Measurements from ENCODE around the gene DNAJC17.

Gene DNAJC17

DNA sequence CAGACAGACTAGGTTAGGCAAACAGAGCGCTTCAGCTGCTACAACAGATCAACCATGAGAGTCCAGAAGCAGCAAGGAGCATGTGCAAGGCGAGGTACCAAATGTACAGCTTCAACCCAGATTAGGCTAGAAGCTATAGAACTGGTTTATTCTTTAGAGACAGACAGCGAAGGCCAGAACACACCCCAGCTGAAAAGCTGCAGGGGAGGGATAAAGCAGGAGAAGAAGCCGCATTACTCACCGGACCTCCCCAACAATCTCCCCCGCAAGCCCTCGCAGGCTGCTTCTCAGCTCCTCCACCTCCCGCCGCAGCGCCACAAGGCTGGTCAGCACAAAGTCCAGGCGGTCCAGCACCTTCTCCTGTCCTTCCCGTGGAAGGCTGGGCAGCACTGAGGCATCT is 55.5 kb downstream of the DNAJC17 start:
- DNase-seq (ENCODE audit: low read depth): no peak
- TF ChIP-seq, protein P1, sequence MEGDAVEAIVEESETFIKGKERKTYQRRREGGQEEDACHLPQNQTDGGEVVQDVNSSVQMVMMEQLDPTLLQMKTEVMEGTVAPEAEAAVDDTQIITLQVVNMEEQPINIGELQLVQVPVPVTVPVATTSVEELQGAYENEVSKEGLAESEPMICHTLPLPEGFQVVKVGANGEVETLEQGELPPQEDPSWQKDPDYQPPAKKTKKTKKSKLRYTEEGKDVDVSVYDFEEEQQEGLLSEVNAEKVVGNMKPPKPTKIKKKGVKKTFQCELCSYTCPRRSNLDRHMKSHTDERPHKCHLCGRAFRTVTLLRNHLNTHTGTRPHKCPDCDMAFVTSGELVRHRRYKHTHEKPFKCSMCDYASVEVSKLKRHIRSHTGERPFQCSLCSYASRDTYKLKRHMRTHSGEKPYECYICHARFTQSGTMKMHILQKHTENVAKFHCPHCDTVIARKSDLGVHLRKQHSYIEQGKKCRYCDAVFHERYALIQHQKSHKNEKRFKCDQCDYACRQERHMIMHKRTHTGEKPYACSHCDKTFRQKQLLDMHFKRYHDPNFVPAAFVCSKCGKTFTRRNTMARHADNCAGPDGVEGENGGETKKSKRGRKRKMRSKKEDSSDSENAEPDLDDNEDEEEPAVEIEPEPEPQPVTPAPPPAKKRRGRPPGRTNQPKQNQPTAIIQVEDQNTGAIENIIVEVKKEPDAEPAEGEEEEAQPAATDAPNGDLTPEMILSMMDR (conservative IDR thresholded peaks at IDR 0.05; ENCODE audit: low read depth, low read length): no peak
- no peak overlapping the region for H3K4me3 ChIP-seq (ENCODE audit: low read length)

DNA sequence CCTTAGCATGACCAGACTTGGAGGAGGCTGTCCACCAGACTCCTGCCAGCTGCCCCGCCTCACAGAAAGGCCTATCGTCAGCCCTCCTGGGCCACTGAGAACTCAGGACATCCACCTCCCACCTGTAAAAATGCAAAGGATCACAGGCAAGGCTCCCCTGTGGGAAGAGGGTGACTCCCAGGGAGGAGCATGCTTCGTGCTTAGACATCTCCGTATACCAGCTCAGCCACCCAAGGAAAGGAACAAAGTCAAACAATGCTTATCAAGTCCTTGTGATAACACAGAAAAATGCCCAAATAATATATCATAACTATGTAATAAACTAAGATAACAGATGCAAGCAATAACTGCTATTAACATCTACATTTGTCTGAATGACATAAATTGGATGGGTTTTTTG is 56.4 kb downstream of the DNAJC17 start:
- TF ChIP-seq, protein P1 (conservative IDR thresholded peaks at IDR 0.05; ENCODE audit: low read depth, low read length): no peak
- no peak for DNase-seq (ENCODE audit: low read depth)
- no peak overlapping the region for H3K4me3 ChIP-seq (ENCODE audit: low read length)

DNA sequence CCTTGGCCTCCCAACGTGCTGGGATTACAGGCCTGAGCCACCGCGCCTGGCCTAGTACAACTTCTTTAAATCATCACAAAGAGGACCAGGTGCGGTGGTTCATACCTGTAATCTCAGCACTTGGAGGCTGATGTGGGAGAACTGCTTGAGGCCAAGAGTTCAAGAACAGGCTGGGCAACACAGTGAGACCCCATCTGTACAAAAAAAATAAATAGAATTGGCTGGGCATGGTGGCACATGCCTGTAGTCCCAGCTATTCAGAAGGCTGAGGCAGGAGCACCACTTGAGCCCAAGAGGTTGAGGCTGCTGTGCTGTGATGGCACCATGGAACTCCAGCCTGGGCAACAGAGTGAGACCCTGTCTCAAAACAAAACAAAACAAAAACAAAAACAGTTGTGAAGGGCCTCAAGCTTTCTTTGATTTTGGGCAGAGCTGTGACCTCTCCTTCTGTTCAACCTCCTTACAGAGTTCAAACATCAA is 58.1 kb downstream of the DNAJC17 start:
- H3K4me3 ChIP-seq (ENCODE audit: low read length): no peak overlapping the region
- TF ChIP-seq, protein P1 (conservative IDR thresholded peaks at IDR 0.05; ENCODE audit: low read depth, low read length): no peak
- no peak for DNase-seq (ENCODE audit: low read depth)

DNA sequence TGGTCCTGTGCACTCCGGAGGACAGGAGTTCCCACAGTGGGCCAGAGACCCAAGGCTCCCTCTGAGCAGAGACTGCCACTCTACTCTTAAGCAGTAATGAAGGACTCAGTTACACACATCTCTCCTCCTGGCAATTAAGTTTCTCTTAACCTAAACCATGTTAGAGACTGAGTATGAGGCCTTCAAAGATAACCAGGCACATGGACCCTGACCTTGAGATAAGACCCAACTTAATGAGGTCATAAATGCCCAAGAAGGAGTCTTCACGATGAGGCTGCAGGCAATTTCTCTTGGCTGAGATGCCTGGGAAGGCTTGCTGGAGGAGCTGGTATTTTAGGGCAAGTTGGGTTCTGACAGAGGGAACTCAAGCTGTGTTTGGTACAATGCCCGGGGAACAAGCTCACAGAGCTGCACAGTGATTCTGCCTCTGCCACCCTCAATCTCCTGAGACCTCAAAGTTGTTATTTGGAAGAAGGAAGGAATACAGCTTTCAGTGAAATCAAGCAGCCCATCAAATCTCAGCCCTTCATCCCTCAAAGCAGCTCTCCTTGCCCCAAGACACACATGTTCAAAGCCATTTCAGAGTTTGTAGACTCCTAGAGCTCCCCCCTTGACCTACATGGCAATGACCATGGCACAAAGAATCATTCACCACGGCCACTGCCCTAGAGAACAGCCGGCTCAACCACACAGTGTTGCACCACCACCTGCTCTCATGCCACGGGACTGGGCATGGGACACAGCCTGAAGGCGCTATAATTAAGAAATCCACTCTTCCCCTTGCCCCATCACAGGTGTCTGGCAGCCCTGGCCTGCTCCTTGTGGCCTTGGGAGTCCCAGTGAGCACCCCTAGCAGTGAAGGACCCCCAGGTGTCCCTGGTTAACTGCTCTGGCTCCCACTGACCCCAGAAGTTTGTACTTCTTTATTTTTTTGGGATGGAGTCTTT is 59.3 kb downstream of the DNAJC17 start:
- no peak for DNase-seq (ENCODE audit: low read depth)
- H3K4me3 ChIP-seq (ENCODE audit: low read length): no peak overlapping the region
- TF ChIP-seq, protein P1 (conservative IDR thresholded peaks at IDR 0.05; ENCODE audit: low read depth, low read length): no peak

DNA sequence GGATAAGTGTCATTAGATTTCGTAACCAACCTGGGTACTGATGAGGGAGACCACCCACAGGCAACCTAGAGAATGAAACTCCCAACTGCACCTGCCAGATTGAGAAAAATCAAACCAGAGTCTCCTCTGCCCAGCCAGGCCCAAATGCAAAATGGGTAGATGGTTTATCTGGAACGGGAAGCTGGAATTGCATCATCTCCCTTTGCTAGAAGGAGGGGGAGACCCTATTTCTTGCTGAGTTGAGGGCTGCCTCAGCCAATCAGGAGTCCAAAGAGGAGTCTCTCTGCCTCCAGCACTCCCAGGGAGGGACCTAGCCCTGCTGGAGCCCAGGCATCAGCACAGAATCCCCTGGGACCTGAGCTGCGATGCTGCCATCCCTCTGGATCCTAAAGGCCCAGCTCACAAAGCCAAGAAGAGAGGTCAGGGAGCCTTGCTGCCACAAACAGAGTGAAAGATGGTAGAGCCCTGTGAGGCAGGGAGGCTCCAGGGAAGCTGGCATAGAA is 60.3 kb downstream of the DNAJC17 start:
- DNase-seq (ENCODE audit: low read depth): no peak
- H3K4me3 ChIP-seq (ENCODE audit: low read length): no peak overlapping the region
- TF ChIP-seq, protein P1 (conservative IDR thresholded peaks at IDR 0.05; ENCODE audit: low read depth, low read length): no peak

DNA sequence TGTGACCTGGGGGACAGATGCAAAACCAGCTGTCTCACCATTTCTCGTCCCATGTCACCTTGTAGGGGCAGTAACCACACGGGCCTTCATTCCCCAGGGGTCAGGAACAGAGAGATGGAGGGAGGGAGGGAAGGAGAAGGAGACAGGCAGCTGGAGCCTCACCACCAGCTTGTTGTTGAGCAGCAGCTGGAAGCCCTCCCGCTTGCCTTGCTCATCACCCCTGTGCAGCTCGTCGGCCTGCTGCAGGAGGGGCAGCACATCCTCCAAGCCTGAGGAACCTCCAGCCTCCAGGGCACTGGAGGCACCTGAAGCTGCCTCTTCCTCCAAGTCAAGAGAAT is 62.5 kb downstream of the DNAJC17 start:
- no peak overlapping the region for H3K4me3 ChIP-seq (ENCODE audit: low read length)
- DNase-seq (ENCODE audit: low read depth): no peak
- TF ChIP-seq, protein P1 (conservative IDR thresholded peaks at IDR 0.05; ENCODE audit: low read depth, low read length): no peak

All from retinal pigment epithelial cell (primary cell).